ENCODE data around the gene SPATA2L. TPM values are rescaled to one million over a fixed set of nuclear protein-coding genes. Genes with fewer than 3 reads are reported as not detected.

Gene SPATA2L
- total RNA-seq, 4 donors from 2014 or later = 10.7 to 33.6 (median 16.1) TPM

GRCh38 chr16:89716916-89717687 lies 15.6 kb upstream of the SPATA2L start:
- no peak for DNase-seq (ENCODE audit: low spot score in 2 of 2)
- Histone ChIP-seq H3K9me3 (no peaks in the 10 kb centered on the region), H3K27ac (no peak overlapping the region), H3K36me3 (peaks cover 0 to 21% (median 0%) of the 10 kb centered on the region in 3 donors), H3K4me1 (peaks cover 0 to 27% (median 17%) of the 10 kb centered on the region in 4 donors), H3K4me3 (no peak overlapping the region), H3K27me3 (peaks cover 0 to 6% of the 10 kb centered on the region in 2 donors)
- TF ChIP-seq CTCF (IDR thresholded peaks at IDR 0.05) (no peak), EP300 (IDR thresholded peaks at IDR 0.05) (no peak), POLR2A (IDR thresholded peaks at IDR 0.05) (no peak)
- WGBS, 2 donors = 79 to 84% methylated on average over 23 to 28 of the region's 29 CpGs

DNA sequence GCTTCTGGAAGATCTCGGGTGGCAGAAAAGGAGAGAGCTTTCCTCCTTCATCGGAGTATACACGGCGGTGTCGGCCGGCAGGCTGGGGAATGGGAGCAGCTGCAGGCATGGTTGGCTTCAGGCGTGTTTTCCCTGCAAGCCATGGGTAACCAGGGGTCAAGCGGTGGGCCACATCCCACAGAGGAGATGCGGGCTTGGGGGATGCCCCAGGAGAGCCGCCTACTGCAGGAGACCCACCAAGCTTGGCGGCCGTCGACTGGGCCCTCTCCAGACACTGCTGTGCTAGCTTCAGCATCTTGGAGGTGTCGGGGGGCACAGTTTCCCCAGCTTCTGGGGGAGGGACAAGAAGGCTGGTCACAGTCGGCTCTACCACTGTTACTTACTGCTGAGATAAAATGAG lies 15.0 kb upstream of the SPATA2L start:
- Histone ChIP-seq H3K27me3 (peaks cover 0 to 8% of the 10 kb centered on the region in 2 donors), H3K4me3 (no peak overlapping the region), H3K27ac (no peak overlapping the region), H3K36me3 (peaks cover 0 to 21% (median 0%) of the 10 kb centered on the region in 3 donors), H3K9me3 (no peaks in the 10 kb centered on the region), H3K4me1 (peaks cover 0 to 30% (median 21%) of the 10 kb centered on the region in 4 donors)
- no peak for DNase-seq (ENCODE audit: low spot score in 2 of 2)
- 93 to 94% methylated on average over 12 to 15 of the region's 15 CpGs for WGBS, 2 donors
- TF ChIP-seq CTCF (IDR thresholded peaks at IDR 0.05) = no peak
- no peak for TF ChIP-seq EP300 (IDR thresholded peaks at IDR 0.05)
- TF ChIP-seq POLR2A (IDR thresholded peaks at IDR 0.05) = no peak

DNA sequence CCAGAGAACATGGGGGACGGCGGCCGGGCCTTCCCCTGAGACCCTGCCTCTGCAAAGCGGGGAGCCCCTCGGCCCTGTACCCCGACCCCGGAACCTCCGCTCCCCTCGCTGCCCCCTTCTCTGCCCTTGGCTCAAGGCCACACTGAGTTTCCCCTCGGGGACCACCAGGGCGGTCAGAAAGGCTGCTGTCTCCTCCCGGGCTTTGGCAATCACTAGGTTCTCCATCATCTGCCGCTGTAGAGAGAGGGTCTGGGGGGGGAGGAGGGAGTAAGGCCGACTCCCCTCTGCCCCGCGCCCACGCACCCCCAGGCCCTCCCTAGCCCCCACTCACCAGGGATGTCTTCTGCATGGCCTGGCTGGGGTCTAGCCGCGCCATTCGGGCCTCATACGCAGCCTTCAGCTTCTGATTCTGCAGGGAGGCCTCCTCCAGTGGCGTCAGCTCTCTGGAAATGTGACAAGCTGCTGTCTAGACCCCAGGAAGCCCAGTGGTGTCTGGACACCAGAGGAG lies 10.8 kb upstream of the SPATA2L start:
- peaks cover 0 to 8% of the 10 kb centered on the region in 2 donors for H3K27me3 ChIP-seq
- no peak for DNase-seq (ENCODE audit: low spot score in 2 of 2)
- H3K27ac ChIP-seq = peak overlapping the region in 1 of 4 donors; percentile 76
- 12 to 26% methylated on average over 15 to 17 of the region's 22 CpGs for WGBS, 2 donors
- H3K4me3 ChIP-seq = peak overlapping the region in 3 of 4 donors; percentile 11 to 38 (median 37)
- peaks cover 0 to 51% (median 0%) of the 10 kb centered on the region in 3 donors for H3K36me3 ChIP-seq
- H3K4me1 ChIP-seq = peaks cover 0 to 42% (median 11%) of the 10 kb centered on the region in 4 donors
- H3K9me3 ChIP-seq = no peaks in the 10 kb centered on the region
- no peak for TF ChIP-seq CTCF (IDR thresholded peaks at IDR 0.05)
- TF ChIP-seq EP300 (IDR thresholded peaks at IDR 0.05) = no peak
- TF ChIP-seq POLR2A (IDR thresholded peaks at IDR 0.05) = no peak

DNA sequence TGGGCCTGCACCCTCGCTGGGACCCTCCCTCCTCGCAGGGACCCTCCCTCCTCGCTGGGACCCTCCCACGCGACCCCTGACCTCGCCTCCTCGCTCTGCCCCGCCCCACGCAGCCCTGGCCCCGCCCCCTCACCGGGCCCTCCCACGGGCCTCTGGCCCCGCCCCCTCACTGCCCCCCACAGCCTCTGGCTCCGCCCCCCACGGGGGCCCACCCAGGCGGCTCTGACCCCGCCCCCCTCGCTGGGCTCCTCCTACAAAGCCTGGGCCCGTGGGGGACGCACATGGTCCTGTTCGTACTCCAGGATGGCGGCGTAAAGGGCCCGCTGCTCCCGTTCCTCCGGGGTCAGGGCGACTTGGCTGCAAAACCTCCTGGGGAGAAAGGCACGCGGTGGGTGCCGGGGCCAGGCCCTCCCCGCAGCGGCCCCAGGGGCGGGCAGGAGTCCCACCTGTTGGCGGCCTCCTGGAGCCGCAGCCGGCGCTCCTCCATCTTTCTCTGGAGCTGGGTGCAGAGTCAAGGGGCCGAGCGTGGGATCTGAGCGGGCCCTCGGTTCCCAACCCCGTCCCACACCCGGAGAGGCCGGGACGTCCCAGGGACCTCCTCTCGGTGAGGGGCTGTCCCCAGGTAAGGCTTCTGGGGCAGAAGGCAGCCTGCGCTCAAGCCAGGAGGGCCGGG lies 10.2 kb upstream of the SPATA2L start:
- Histone ChIP-seq H3K9me3 (no peaks in the 10 kb centered on the region), H3K4me1 (peaks cover 0 to 42% (median 11%) of the 10 kb centered on the region in 4 donors), H3K36me3 (peaks cover 0 to 53% (median 0%) of the 10 kb centered on the region in 3 donors), H3K27me3 (peaks cover 0 to 8% of the 10 kb centered on the region in 2 donors), H3K4me3 (peak overlapping the region in 3 of 4 donors; percentile 11 to 38 (median 37)), H3K27ac (peak overlapping the region in 2 of 4 donors; percentile 13 to 76)
- DNase-seq (ENCODE audit: low spot score in 2 of 2) = no peak
- TF ChIP-seq EP300 (IDR thresholded peaks at IDR 0.05) (no peak), CTCF (IDR thresholded peaks at IDR 0.05) (no peak), POLR2A (IDR thresholded peaks at IDR 0.05) (no peak)
- 8 to 21% methylated on average over 3 to 36 of the region's 48 CpGs for WGBS, 2 donors

Measured in tibial nerve (tissue), 4 donors.